GM19328 (cell line): ENCODE measurements around the gene BRME1.
A peak's percentile ranks its signal among the peaks of the same experiment; 100 is the strongest.

Source experiments
- ATAC-seq: cut with Tn5 transposase; IDR thresholded peaks from one replicate; pipeline ENCODE4 v1.9.1; 2021; ENCODE audit warnings: mild to moderate bottlenecking, moderate library complexity; ENCODE audit not compliant: unreplicated experiment

Gene BRME1

GRCh38 chr19:13848340-13848677 lies 57.6 kb downstream of the BRME1 start:
- no peak for ATAC-seq

GRCh38 chr19:13847407-13848339 lies 58.2 kb downstream of the BRME1 start:
- ATAC-seq: no peak

- ATAC-seq: peak; percentile 59
Observed at GRCh38 chr19:13846557-13847406, 59.1 kb downstream of the BRME1 start.

- no peak for ATAC-seq
Observed at GRCh38 chr19:13844130-13844631, 61.7 kb downstream of the BRME1 start.

- ATAC-seq: no peak
Observed at GRCh38 chr19:13843104-13843921, 62.6 kb downstream of the BRME1 start.

GRCh38 chr19:13842291-13843103 lies 63.4 kb downstream of the BRME1 start:
- no peak for ATAC-seq

GRCh38 chr19:13841962-13842290 lies 64.0 kb downstream of the BRME1 start:
- ATAC-seq: no peak

- no peak for ATAC-seq
Observed at GRCh38 chr19:13841086-13841961, 64.6 kb downstream of the BRME1 start.

GRCh38 chr19:13840305-13841085 lies 65.4 kb downstream of the BRME1 start:
- ATAC-seq: no peak

- no peak for ATAC-seq
Observed at GRCh38 chr19:13839938-13840304, 66.0 kb downstream of the BRME1 start.

GRCh38 chr19:13839130-13839937 lies 66.6 kb downstream of the BRME1 start:
- ATAC-seq: no peak

- ATAC-seq: no peak
Observed at GRCh38 chr19:13838435-13839129, 67.3 kb downstream of the BRME1 start.

GRCh38 chr19:13835791-13836723 lies 69.9 kb downstream of the BRME1 start:
- ATAC-seq: no peak

GRCh38 chr19:13834244-13835069 lies 71.5 kb downstream of the BRME1 start:
- ATAC-seq: no peak
